Suprapubic skin (tissue), 4 donors: ENCODE measurements around the gene PSMD12.

Source experiments
- CTCF ChIP-seq, 2 donors: fragments of 200-600 bp in 1 of 2; fragments of 450-650 bp in 1 of 2; sonication (generic) in 1 of 2; IDR thresholded peaks; one replicate each; pipeline ENCODE4 v1.5.1; 2016 to 2019; ENCODE audit warnings: antibody characterized with exemption in 2 of 2, mild to moderate bottlenecking in 1 of 2, moderate library complexity in 1 of 2
- EP300 ChIP-seq: sonication (generic); formaldehyde crosslinking; IDR thresholded peaks from one replicate; pipeline ENCODE4 v1.6.1; 2017; ENCODE audit warnings: antibody characterized with exemption
- POLR2AphosphoS5 ChIP-seq, 3 donors: sonication (generic); formaldehyde crosslinking; IDR thresholded peaks; one replicate each; pipeline ENCODE4 v1.6.1; 2017; ENCODE audit warnings: antibody characterized with exemption in 3 of 3

- TF ChIP-seq EP300 = no peak
- TF ChIP-seq CTCF (IDR thresholded peaks at IDR 0.05) = no peak
- TF ChIP-seq POLR2AphosphoS5 (IDR thresholded peaks at IDR 0.05) = no peak
Measured at GRCh38 chr17:67375716-67376115, 9.3 kb upstream of the PSMD12 start.
